Measurements from ENCODE around the gene NTSR1. TPM values are rescaled to one million over a fixed set of nuclear protein-coding genes. Genes with fewer than 3 reads are reported as not detected.

NTSR1 gene
- polyA plus RNA-seq, 4 donors, result 0.34 to 1.2 TPM; not detected in 2

DNA sequence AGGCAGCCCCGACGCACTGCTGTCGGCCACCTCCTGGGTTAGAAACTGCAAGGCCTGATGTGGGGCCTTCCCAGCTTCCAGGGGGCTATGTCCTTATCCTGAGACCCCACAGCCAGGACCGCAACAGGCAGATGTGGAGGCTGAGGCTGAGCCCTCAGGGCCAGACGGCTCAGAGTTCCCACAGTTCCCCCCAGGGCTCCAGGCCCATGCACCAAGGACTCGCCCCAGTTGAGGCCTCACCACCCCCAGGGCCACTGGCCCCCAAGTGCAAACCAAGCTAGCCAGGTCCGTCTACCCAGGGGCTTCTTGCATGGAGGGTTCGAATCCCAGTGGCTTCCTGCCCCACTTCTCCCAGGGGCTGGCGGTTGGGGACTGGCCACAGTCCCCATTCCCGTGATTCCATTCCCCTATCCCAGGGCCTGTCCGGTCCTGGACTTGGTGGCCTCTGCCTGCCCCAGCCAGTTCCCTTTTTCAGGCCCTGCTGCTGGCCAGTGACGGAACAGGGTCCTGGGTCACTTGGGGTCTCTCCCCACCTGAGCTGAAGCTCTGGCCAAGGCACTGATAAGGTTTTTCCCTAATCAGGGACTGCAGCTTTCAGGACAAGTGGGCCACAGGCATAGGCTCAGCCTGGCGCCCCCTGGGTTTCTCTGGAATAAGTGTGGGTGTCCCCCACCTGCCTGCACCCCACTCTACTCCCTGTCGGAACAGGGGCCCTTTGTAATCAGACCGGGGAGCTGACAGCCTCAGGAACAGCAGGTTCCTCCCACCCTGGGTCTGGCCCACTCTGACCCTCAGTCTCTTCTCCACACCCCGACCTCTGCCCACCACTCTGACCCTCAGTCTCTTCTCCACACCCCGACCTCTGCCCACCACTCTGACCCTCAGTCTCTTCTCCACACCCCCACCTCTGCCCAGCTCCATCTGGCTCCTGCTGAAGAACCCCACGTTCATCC is 44.3 kb upstream of the NTSR1 start:
- H3K27ac ChIP-seq (ENCODE audit: low read depth in 1 of 3, low read length in 2 of 3), result no peak overlapping the region
- 76 to 85% (median 76%) methylated on average over 17 to 18 of the region's 18 CpGs for WGBS, 3 donors
- no peaks in the 10 kb centered on the region for H3K9me3 ChIP-seq (ENCODE audit: control insufficient read depth in 2 of 2, insufficient read depth in 1 of 2, low read depth in 1 of 2, low read length in 1 of 2)
- H3K36me3 ChIP-seq (ENCODE audit: control insufficient read depth in 3 of 3, insufficient read depth in 2 of 3, low read depth in 1 of 3, low read length in 3 of 3), result no peaks in the 10 kb centered on the region
- DNase-seq, result no peak
- FAIRE-seq, result no peak
- H3K27me3 ChIP-seq (ENCODE audit: control insufficient read depth in 3 of 3, insufficient read depth in 3 of 3, low read length in 3 of 3), result no peaks in the 10 kb centered on the region
- H3K4me1 ChIP-seq (ENCODE audit: control insufficient read depth in 3 of 3, insufficient read depth in 2 of 3, low read depth in 1 of 3, low read length in 2 of 3), result peaks cover 0 to 13% (median 5%) of the 10 kb centered on the region in 3 donors
- no peak overlapping the region for H3K4me3 ChIP-seq (ENCODE audit: low read depth in 1 of 3, low read length in 3 of 3)

- no peak for DNase-seq
- Histone ChIP-seq H3K9me3 (ENCODE audit: control insufficient read depth in 2 of 2, insufficient read depth in 1 of 2, low read depth in 1 of 2, low read length in 1 of 2) (no peaks in the 10 kb centered on the region), H3K4me1 (ENCODE audit: control insufficient read depth in 3 of 3, insufficient read depth in 2 of 3, low read depth in 1 of 3, low read length in 2 of 3) (peaks cover 0 to 14% (median 5%) of the 10 kb centered on the region in 3 donors), H3K27me3 (ENCODE audit: control insufficient read depth in 3 of 3, insufficient read depth in 3 of 3, low read length in 3 of 3) (no peaks in the 10 kb centered on the region), H3K27ac (ENCODE audit: low read depth in 1 of 3, low read length in 2 of 3) (peak overlapping the region in 1 of 3 donors; percentile 46), H3K4me3 (ENCODE audit: low read depth in 1 of 3, low read length in 3 of 3) (no peak overlapping the region), H3K36me3 (ENCODE audit: control insufficient read depth in 3 of 3, insufficient read depth in 2 of 3, low read depth in 1 of 3, low read length in 3 of 3) (no peaks in the 10 kb centered on the region)
- WGBS, 3 donors, result 48 to 83% (median 72%) methylated on average over 9 to 12 of the region's 12 CpGs
- no peak for FAIRE-seq
Measured at GRCh38 chr20:62665153-62665754, 43.4 kb upstream of the NTSR1 start.

DNA sequence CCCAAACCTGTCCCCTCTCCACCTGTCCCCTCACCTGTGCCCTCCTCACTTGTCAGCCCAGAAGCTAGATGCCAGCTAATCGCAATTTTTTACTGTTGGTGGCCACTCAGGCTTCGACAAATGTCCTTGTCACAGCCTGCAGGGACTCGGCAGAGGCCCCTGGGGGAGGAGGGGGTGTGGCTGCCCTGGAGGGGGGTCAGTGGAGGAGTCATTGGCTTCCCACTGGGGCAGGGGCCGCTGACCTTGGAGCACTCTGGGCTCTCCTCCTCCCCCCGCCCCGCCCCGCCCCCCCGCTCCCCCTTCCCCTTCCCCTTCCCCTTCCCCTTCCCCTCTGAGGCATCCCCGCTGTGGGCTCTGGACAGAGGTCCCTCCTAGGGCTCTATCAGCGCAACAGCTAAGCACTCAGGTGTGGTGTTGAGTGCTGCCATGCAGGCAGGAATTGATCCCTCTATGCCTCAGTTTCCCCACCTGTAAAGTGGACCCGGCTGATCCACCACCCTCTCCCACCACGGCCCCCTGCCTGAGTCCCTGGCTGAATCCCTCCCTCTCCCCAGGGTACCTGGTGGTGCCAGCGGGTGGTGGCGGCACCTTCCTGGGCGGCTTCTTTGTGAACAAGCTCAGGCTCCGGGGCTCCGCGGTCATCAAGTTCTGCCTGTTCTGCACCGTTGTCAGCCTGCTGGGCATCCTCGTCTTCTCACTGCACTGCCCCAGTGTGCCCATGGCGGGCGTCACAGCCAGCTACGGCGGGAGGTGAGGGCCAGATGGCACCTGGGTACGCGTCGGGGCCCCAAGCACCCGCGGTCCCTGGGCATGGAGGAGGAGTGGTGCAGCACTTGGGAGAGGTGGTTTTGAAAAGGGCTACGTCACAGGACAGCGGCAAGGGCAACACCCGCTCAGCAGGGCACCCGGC is 42.6 kb upstream of the NTSR1 start:
- FAIRE-seq (no peak), DNase-seq (peak in 1 of 2 donors; percentile 52)
- Histone ChIP-seq H3K4me3 (ENCODE audit: low read depth in 1 of 3, low read length in 3 of 3) (no peak overlapping the region), H3K9me3 (ENCODE audit: control insufficient read depth in 2 of 2, insufficient read depth in 1 of 2, low read depth in 1 of 2, low read length in 1 of 2) (no peaks in the 10 kb centered on the region), H3K27ac (ENCODE audit: low read depth in 1 of 3, low read length in 2 of 3) (peak overlapping the region in 2 of 3 donors; percentile 4 to 92), H3K4me1 (ENCODE audit: control insufficient read depth in 3 of 3, insufficient read depth in 2 of 3, low read depth in 1 of 3, low read length in 2 of 3) (peaks cover 0 to 14% (median 5%) of the 10 kb centered on the region in 3 donors), H3K27me3 (ENCODE audit: control insufficient read depth in 3 of 3, insufficient read depth in 3 of 3, low read length in 3 of 3) (no peaks in the 10 kb centered on the region), H3K36me3 (ENCODE audit: control insufficient read depth in 3 of 3, insufficient read depth in 2 of 3, low read depth in 1 of 3, low read length in 3 of 3) (no peaks in the 10 kb centered on the region)
- 21 to 59% (median 48%) methylated on average over 25 to 28 of the region's 33 CpGs for WGBS, 3 donors

DNA sequence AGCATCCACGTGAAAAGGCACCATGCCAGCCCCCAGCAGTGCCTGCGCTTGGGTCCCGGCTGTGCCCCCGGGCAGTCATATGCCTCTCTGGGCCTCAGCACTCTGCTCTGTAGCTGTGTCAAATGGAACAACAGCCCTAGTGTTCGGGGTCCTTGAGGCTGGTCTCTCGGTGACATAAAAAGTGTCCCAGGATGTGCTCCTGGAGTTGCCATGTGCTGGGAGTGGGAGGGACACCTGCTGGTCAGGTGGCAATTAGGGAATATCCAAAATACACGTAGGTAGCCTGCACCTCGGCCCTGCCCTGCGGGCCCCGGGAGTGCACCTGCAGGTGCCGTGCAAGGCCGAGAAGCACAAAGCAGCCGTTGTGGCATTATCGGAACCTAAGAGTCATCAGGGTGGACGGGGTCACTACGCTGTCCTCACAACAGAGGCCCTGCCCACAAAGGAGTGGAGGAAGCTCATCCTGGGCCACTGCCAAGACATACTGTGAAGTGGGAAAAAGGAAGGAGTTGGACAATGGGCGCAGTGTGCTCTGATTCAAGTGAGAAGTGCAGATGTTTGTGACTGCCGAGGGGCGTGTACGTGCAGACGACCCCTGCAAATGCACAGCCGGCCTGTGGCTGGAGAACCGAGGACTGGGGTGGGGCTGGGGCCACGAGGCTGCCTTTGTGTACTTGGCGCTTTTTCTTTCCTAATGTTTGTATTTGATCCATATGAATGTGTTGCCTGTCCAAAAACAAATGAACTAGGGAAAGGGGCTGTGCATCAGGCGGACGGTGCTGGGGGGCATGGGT is 41.7 kb upstream of the NTSR1 start:
- FAIRE-seq (no peak), DNase-seq (peak; percentile 67 to 95)
- no peaks in the 10 kb centered on the region for H3K9me3 ChIP-seq (ENCODE audit: control insufficient read depth in 2 of 2, insufficient read depth in 1 of 2, low read depth in 1 of 2, low read length in 1 of 2)
- 15 to 43% (median 33%) methylated on average over 27 of the region's 27 CpGs for WGBS, 3 donors
- H3K36me3 ChIP-seq (ENCODE audit: control insufficient read depth in 3 of 3, insufficient read depth in 2 of 3, low read depth in 1 of 3, low read length in 3 of 3), result no peaks in the 10 kb centered on the region
- H3K4me3 ChIP-seq (ENCODE audit: low read depth in 1 of 3, low read length in 3 of 3), result no peak overlapping the region
- peak overlapping the region in 2 of 3 donors; percentile 4 to 92 for H3K27ac ChIP-seq (ENCODE audit: low read depth in 1 of 3, low read length in 2 of 3)
- no peaks in the 10 kb centered on the region for H3K27me3 ChIP-seq (ENCODE audit: control insufficient read depth in 3 of 3, insufficient read depth in 3 of 3, low read length in 3 of 3)
- peaks cover 0 to 14% (median 5%) of the 10 kb centered on the region in 3 donors for H3K4me1 ChIP-seq (ENCODE audit: control insufficient read depth in 3 of 3, insufficient read depth in 2 of 3, low read depth in 1 of 3, low read length in 2 of 3)

DNA sequence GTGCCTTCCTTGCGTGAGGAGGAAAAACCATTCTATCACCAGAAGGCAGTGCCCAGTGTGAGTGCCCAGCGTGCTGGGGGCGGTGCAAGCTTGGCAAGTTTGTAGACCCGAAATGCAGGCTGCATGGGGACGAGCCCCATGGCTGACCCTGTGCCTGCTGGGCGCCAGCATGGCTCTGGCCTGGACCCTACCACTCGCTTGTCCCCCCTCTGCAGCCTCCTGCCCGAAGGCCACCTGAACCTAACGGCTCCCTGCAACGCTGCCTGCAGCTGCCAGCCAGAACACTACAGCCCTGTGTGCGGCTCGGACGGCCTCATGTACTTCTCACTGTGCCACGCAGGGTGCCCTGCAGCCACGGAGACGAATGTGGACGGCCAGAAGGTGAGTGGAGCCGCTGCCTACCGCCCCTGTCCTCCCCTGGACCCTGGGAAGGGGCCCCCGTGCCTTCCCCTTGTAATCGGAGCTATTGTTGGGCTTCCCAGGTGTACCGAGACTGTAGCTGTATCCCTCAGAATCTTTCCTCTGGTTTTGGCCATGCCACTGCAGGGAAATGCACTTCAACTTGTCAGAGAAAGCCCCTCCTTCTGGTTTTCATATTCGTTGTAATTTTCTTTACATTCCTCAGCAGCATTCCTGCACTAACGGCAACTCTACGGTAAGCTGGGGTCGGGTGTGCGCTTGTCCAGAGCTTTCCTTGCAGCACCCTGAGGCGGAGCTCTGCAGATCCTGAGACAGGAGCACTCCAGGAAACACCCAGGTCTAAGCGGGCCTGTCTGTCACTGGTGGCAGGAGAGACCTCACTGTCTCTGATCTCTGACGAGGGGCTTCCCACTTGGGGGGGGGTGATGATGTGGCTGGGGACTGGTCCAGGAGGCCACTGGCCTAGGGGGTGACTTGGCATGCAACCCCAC is 40.9 kb upstream of the NTSR1 start:
- Histone ChIP-seq H3K4me1 (ENCODE audit: control insufficient read depth in 3 of 3, insufficient read depth in 2 of 3, low read depth in 1 of 3, low read length in 2 of 3) (peaks cover 0 to 14% (median 5%) of the 10 kb centered on the region in 3 donors), H3K27me3 (ENCODE audit: control insufficient read depth in 3 of 3, insufficient read depth in 3 of 3, low read length in 3 of 3) (no peaks in the 10 kb centered on the region), H3K27ac (ENCODE audit: low read depth in 1 of 3, low read length in 2 of 3) (peak overlapping the region in 1 of 3 donors; percentile 92), H3K4me3 (ENCODE audit: low read depth in 1 of 3, low read length in 3 of 3) (no peak overlapping the region), H3K36me3 (ENCODE audit: control insufficient read depth in 3 of 3, insufficient read depth in 2 of 3, low read depth in 1 of 3, low read length in 3 of 3) (no peaks in the 10 kb centered on the region), H3K9me3 (ENCODE audit: control insufficient read depth in 2 of 2, insufficient read depth in 1 of 2, low read depth in 1 of 2, low read length in 1 of 2) (no peaks in the 10 kb centered on the region)
- FAIRE-seq, result no peak
- DNase-seq, result no peak
- WGBS, 3 donors, result 35 to 65% (median 49%) methylated on average over 28 to 30 of the region's 30 CpGs

DNA sequence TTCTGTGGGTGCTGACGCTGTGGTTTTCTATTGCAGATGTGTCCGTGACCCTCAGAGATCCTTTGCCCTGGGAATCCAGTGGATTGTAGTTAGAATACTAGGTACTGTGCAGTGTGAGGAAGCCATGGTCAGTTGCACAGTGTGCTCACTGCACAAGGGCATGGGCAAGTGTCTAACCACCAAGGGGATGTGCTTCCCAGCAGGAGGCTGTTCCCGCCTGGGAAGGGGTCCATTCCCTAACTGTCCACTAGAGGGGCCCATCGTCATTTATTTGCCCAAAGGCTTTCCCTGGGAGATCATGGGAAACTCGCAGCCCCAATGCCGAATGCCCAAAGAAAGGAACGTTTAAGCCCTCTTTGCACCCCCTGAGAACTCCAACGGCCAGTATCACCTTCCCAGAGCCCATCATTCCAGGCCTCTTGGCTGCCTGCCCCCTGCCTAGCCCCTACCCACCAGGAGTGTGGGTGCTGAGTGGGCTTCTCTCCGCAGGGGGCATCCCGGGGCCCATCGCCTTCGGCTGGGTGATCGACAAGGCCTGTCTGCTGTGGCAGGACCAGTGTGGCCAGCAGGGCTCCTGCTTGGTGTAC is 40.1 kb upstream of the NTSR1 start:
- H3K27me3 ChIP-seq (ENCODE audit: control insufficient read depth in 3 of 3, insufficient read depth in 3 of 3, low read length in 3 of 3), result no peaks in the 10 kb centered on the region
- no peaks in the 10 kb centered on the region for H3K36me3 ChIP-seq (ENCODE audit: control insufficient read depth in 3 of 3, insufficient read depth in 2 of 3, low read depth in 1 of 3, low read length in 3 of 3)
- no peak overlapping the region for H3K27ac ChIP-seq (ENCODE audit: low read depth in 1 of 3, low read length in 2 of 3)
- DNase-seq, result peak; percentile 74 to 79
- no peaks in the 10 kb centered on the region for H3K9me3 ChIP-seq (ENCODE audit: control insufficient read depth in 2 of 2, insufficient read depth in 1 of 2, low read depth in 1 of 2, low read length in 1 of 2)
- no peak overlapping the region for H3K4me3 ChIP-seq (ENCODE audit: low read depth in 1 of 3, low read length in 3 of 3)
- H3K4me1 ChIP-seq (ENCODE audit: control insufficient read depth in 3 of 3, insufficient read depth in 2 of 3, low read depth in 1 of 3, low read length in 2 of 3), result peaks cover 0 to 14% (median 5%) of the 10 kb centered on the region in 3 donors
- no peak for FAIRE-seq
- 56 to 61% (median 58%) methylated on average over 13 of the region's 13 CpGs for WGBS, 3 donors

- H3K27me3 ChIP-seq (ENCODE audit: control insufficient read depth in 3 of 3, insufficient read depth in 3 of 3, low read length in 3 of 3), result no peaks in the 10 kb centered on the region
- peak overlapping the region in 1 of 3 donors; percentile 19 for H3K27ac ChIP-seq (ENCODE audit: low read depth in 1 of 3, low read length in 2 of 3)
- DNase-seq (no peak), FAIRE-seq (no peak)
- H3K36me3 ChIP-seq (ENCODE audit: control insufficient read depth in 3 of 3, insufficient read depth in 2 of 3, low read depth in 1 of 3, low read length in 3 of 3), result no peaks in the 10 kb centered on the region
- WGBS, 3 donors, result 35 to 69% (median 55%) methylated on average over 10 of the region's 10 CpGs
- H3K4me3 ChIP-seq (ENCODE audit: low read depth in 1 of 3, low read length in 3 of 3), result no peak overlapping the region
- no peaks in the 10 kb centered on the region for H3K9me3 ChIP-seq (ENCODE audit: control insufficient read depth in 2 of 2, insufficient read depth in 1 of 2, low read depth in 1 of 2, low read length in 1 of 2)
- peaks cover 0 to 14% (median 5%) of the 10 kb centered on the region in 3 donors for H3K4me1 ChIP-seq (ENCODE audit: control insufficient read depth in 3 of 3, insufficient read depth in 2 of 3, low read depth in 1 of 3, low read length in 2 of 3)
Measured at GRCh38 chr20:62669249-62669648, 39.4 kb upstream of the NTSR1 start.
